ENCODE measurements around the gene BARHL1.

DNA sequence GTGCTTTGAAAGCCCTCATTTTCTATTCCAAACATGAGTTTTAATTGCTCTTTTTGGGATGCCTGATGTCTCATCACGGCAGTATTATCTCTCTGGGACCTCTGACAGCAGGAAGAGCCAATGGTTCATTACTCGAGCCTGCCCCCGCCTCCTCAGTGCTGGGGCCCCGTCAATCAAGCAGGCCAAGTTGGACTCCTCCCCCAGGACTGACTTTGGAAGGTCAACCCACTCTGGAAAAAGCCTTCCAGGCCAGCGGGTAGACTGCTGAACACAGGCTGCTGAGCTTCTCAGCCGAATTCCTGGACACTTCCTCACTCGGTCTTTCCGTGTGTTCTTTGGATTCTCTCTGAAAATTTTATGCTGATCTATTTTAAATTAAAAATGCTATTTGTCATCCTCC, 9.5 kb upstream of the BARHL1 start:
- TF ChIP-seq EZH2 (IDR thresholded peaks at IDR 0.05) (no peak), POLR2AphosphoS5 (IDR thresholded peaks at IDR 0.05; ENCODE audit: borderline replicate concordance, low read depth, low read length) (no peak), FOXP2 (optimal IDR thresholded peaks at IDR 0.05; ENCODE audit: control extremely low read depth, extremely low read length, insufficient read depth) (no peak)

All from SK-N-MC (cell line).